K562 treated with DMSO at 1 percent for 12 hours (cell line): ENCODE data around the gene ABCC5. TPM values are rescaled to one million over a fixed set of nuclear protein-coding genes. Genes with fewer than 3 reads are reported as not detected.

Experiments
- total RNA-seq: library from RNA; unstranded; fragments of 300-600 nt; gene quantifications from 2 replicates; pipeline ENCODE4 v1.2.3, GENCODE V29; 2022; ENCODE audit not compliant: insufficient read depth

The ABCC5 gene
- 10.7 and 30.3 TPM in 2 replicates for total RNA-seq

GRCh38 chr3:184017672-184018423, at the start of gene ABCC5:
TSS of gene ABCC5 (minus strand) at chr3:184017884. CDS start at chr3:184014392, 3,492 bp downstream.

GRCh38 chr3:184052767-184053166, 35.1 kb upstream of the ABCC5 start, which contains the start of gene HTR3C:
TSS of gene HTR3C (plus strand) at chr3:184053047. CDS start at chr3:184053081, 34 bp downstream.

GRCh38 chr3:184031187-184031792, 13.6 kb upstream of the ABCC5 start, which contains the start of gene HTR3D:
TSS of gene HTR3D (plus strand) at chr3:184031742. CDS start at chr3:184031742, 0 bp downstream.

GRCh38 chr3:183884427-183885296, 133.0 kb downstream of the ABCC5 start, which contains the start of gene PARL:
TSS of gene PARL (minus strand) at chr3:183884880. CDS start at chr3:183884846, 34 bp downstream.

Other genes starting within 250 kb of the ABCC5 start
- 1.7 and 1.8 TPM in 2 replicates for gene MAP6D1, start 192.3 kb downstream of the ABCC5 start, total RNA-seq
- 36.0 and 47.1 TPM in 2 replicates for gene PARL, start 133.0 kb downstream of the ABCC5 start, total RNA-seq
- gene HTR3D, start 13.9 kb upstream of the ABCC5 start, total RNA-seq = not detected in 2 replicates
- gene HTR3C, start 35.2 kb upstream of the ABCC5 start, total RNA-seq = not detected in 2 replicates
- gene HTR3E, start 79.2 kb upstream of the ABCC5 start, total RNA-seq = not detected in 2 replicates
- gene EIF2B5, start 117.5 kb upstream of the ABCC5 start, total RNA-seq = 43.2 and 69.8 TPM in 2 replicates
- 18.5 and 63.6 TPM in 2 replicates for gene DVL3, start 137.5 kb upstream of the ABCC5 start, total RNA-seq
- 473 and 546 TPM in 2 replicates for gene AP2M1, start 157.0 kb upstream of the ABCC5 start, total RNA-seq
- 37.1 and 46.9 TPM in 2 replicates for gene ABCF3, start 168.3 kb upstream of the ABCC5 start, total RNA-seq
- gene VWA5B2, start 211.7 kb upstream of the ABCC5 start, total RNA-seq = not detected in 2 replicates
- gene ALG3, start 231.1 kb upstream of the ABCC5 start, total RNA-seq = 64.3 and 90.9 TPM in 2 replicates
- gene EEF1AKMT4, start 231.8 kb upstream of the ABCC5 start, total RNA-seq = 10.6 and 16.2 TPM in 2 replicates
- gene CAMK2N2, start 243.7 kb upstream of the ABCC5 start, total RNA-seq = not detected in 2 replicates